CD8-positive, alpha-beta memory T cell (primary cell): ENCODE data around the gene KMT2C. TPM values are rescaled to one million over a fixed set of nuclear protein-coding genes. Genes with fewer than 3 reads are reported as not detected.
A peak's percentile ranks its signal among the peaks of the same experiment; 100 is the strongest.

Source experiments
- CTCF ChIA-PET: fragments of 350-600 bp; sonication (Branson Sonifier 250); formaldehyde crosslinking; loops from one replicate; lab custom pipeline; 2021; ENCODE audit warnings: antibody characterized with exemption; lab: Charles Lee
- POLR2A ChIA-PET: fragments of 350-600 bp; sonication (Branson Sonifier 250); formaldehyde crosslinking; loops from one replicate; lab custom pipeline; 2021; ENCODE audit warnings: antibody characterized with exemption; lab: Charles Lee
- DNase-seq, 5 donors: peaks; one replicate each; pipeline versions ENCODE4 v3.0.0 to v3.0.0-alpha.2; 2020 to 2022; ENCODE audit warnings: mixed read lengths in 1 of 5
- H3K27ac ChIP-seq: one replicate; pipeline ENCODE4 v1.7.0; 2013; ENCODE audit warnings: low read depth, mild to moderate bottlenecking, low read length, moderate library complexity
- H3K27me3 ChIP-seq: 2 replicates; pipeline ENCODE4 v1.7.0; 2013; ENCODE audit warnings: low read length, mild to moderate bottlenecking; ENCODE audit not compliant: insufficient read depth, poor library complexity, severe bottlenecking
- H3K36me3 ChIP-seq: 2 replicates; pipeline ENCODE4 v1.7.0; 2013; ENCODE audit warnings: mild to moderate bottlenecking, low read length, moderate library complexity; ENCODE audit not compliant: insufficient read depth
- H3K4me1 ChIP-seq: 2 replicates; pipeline ENCODE4 v1.7.0; 2013; ENCODE audit warnings: mild to moderate bottlenecking, low read length, moderate library complexity; ENCODE audit not compliant: insufficient read depth
- H3K4me3 ChIP-seq: 2 replicates; pipeline ENCODE4 v1.7.0; 2013; ENCODE audit warnings: mild to moderate bottlenecking, low read length
- H3K9me3 ChIP-seq: 2 replicates; pipeline ENCODE4 v1.7.0; 2013; ENCODE audit warnings: mild to moderate bottlenecking, low read length
- H3K27ac Mint-ChIP-seq, 8 donors: one replicate each; pipeline ENCODE4 v1.8.0; 2020 to 2021; ENCODE audit warnings: mixed read lengths in 8 of 8, mild to moderate bottlenecking in 6 of 8, inconsistent platforms in 3 of 8, moderate library complexity in 3 of 8
- H3K27me3 Mint-ChIP-seq, 2 donors: one replicate each; pipeline ENCODE4 v1.8.0; 2020 to 2021; ENCODE audit warnings: mixed read lengths in 2 of 2, mild to moderate bottlenecking in 1 of 2, moderate library complexity in 1 of 2
- H3K36me3 Mint-ChIP-seq, 3 donors: one replicate each; pipeline ENCODE4 v1.8.0; 2020 to 2021; ENCODE audit warnings: mixed read lengths in 3 of 3, inconsistent platforms in 1 of 3, mild to moderate bottlenecking in 1 of 3
- H3K4me1 Mint-ChIP-seq, 3 donors: one replicate each; pipeline ENCODE4 v1.8.0; 2020 to 2021; ENCODE audit warnings: mixed read lengths in 3 of 3, inconsistent platforms in 1 of 3, mild to moderate bottlenecking in 1 of 3
- H3K4me3 Mint-ChIP-seq, 7 donors: one replicate each; pipeline ENCODE4 v1.8.0; 2020 to 2021; ENCODE audit warnings: mixed read lengths in 7 of 7, mild to moderate bottlenecking in 6 of 7, moderate library complexity in 4 of 7, inconsistent platforms in 2 of 7
- H3K9me3 Mint-ChIP-seq, 5 donors: one replicate each; pipeline ENCODE4 v1.8.0; 2020 to 2022; ENCODE audit warnings: mixed read lengths in 5 of 5, mild to moderate bottlenecking in 3 of 5, moderate library complexity in 2 of 5, inconsistent platforms in 1 of 5
- polyA plus RNA-seq: library from polyadenylated mRNA; unstranded; fragments of 300-500 nt; fragmentation: Illumina TruSeq; gene quantifications from one replicate; pipeline ENCODE4 v1.2.3, GENCODE V29; 2021
- total RNA-seq, 2 experiments: library from RNA; stranded (reverse); gene quantifications; one replicate each; pipeline ENCODE4 v1.2.3, GENCODE V29; 2021

The KMT2C gene
- total and polyA plus RNA-seq, 3 experiments from 2014 or later, result 18.7 to 45.3 (median 42.0) TPM

- ChIA-PET CTCF (no interaction called here), POLR2A (no interaction called here)
- H3K36me3 ChIP-seq, result no peaks in the 10 kb centered on the region
- H3K27me3 ChIP-seq, result no peaks in the 10 kb centered on the region
- Mint-ChIP-seq H3K4me3 (peak overlapping the region in 1 of 7 donors; percentile 3), H3K9me3 (peaks cover 2 to 6% (median 5%) of the 10 kb centered on the region in 5 donors), H3K27me3 (no peaks in the 10 kb centered on the region), H3K27ac (peak overlapping the region in 4 of 8 donors; percentile 20 to 86 (median 68)), H3K4me1 (peaks cover 42 to 68% (median 63%) of the 10 kb centered on the region in 3 donors), H3K36me3 (peaks cover 6 to 23% (median 11%) of the 10 kb centered on the region in 3 donors)
- H3K4me3 ChIP-seq, result no peak overlapping the region
- no peaks in the 10 kb centered on the region for H3K4me1 ChIP-seq
- no peaks in the 10 kb centered on the region for H3K9me3 ChIP-seq
- H3K27ac ChIP-seq, result no peak overlapping the region
- DNase-seq, result no peak
Measured at GRCh38 chr7:152342796-152343195, 93.0 kb downstream of the KMT2C start.

- peak overlapping the region in 1 of 8 donors; percentile 61 for H3K27ac Mint-ChIP-seq
- no peaks in the 10 kb centered on the region for H3K27me3 ChIP-seq
- peaks cover 1 to 16% (median 3%) of the 10 kb centered on the region in 3 donors for H3K36me3 Mint-ChIP-seq
- no peak overlapping the region for H3K4me3 Mint-ChIP-seq
- H3K9me3 ChIP-seq, result no peaks in the 10 kb centered on the region
- H3K4me1 Mint-ChIP-seq, result peaks cover 49 to 71% (median 66%) of the 10 kb centered on the region in 3 donors
- no peak for DNase-seq
- H3K4me3 ChIP-seq, result no peak overlapping the region
- H3K27me3 Mint-ChIP-seq, result no peaks in the 10 kb centered on the region
- CTCF ChIA-PET, result interaction anchor here (1.3 kb wide), 1 partner anchor 205 kb away, joined by 3 read pairs; no protein-coding TSS in a partner anchor
- no peak overlapping the region for H3K27ac ChIP-seq
- peaks cover 0 to 1% (median 0%) of the 10 kb centered on the region in 5 donors for H3K9me3 Mint-ChIP-seq
- POLR2A ChIA-PET, result no interaction called here
- no peaks in the 10 kb centered on the region for H3K36me3 ChIP-seq
- H3K4me1 ChIP-seq, result peaks cover 6% of the 10 kb centered on the region
Measured at GRCh38 chr7:152341914-152342236, 93.9 kb downstream of the KMT2C start.

- Histone ChIP-seq H3K27ac (no peak overlapping the region), H3K36me3 (no peaks in the 10 kb centered on the region), H3K9me3 (no peaks in the 10 kb centered on the region), H3K4me3 (no peak overlapping the region), H3K27me3 (no peaks in the 10 kb centered on the region), H3K4me1 (peaks cover 12% of the 10 kb centered on the region)
- ChIA-PET POLR2A (no interaction called here), CTCF (interaction anchor here (0.8 to 1.3 kb wide), 2 partner anchors 14 to 206 kb away, joined by 3 read pairs; no protein-coding TSS in a partner anchor)
- Mint-ChIP-seq H3K27ac (peak overlapping the region in 2 of 8 donors; percentile 61 to 63), H3K4me3 (peak overlapping the region in 2 of 7 donors; percentile 13 to 53), H3K9me3 (no peaks in the 10 kb centered on the region), H3K36me3 (peaks cover 0 to 13% (median under 1%) of the 10 kb centered on the region in 3 donors), H3K27me3 (no peaks in the 10 kb centered on the region), H3K4me1 (peaks cover 55 to 76% (median 68%) of the 10 kb centered on the region in 3 donors)
- no peak for DNase-seq
Measured at GRCh38 chr7:152341039-152341913, 94.5 kb downstream of the KMT2C start.

- Mint-ChIP-seq H3K9me3 (no peaks in the 10 kb centered on the region), H3K4me1 (peaks cover 58 to 80% (median 74%) of the 10 kb centered on the region in 3 donors), H3K27ac (peak overlapping the region in 1 of 8 donors; percentile 27), H3K27me3 (no peaks in the 10 kb centered on the region), H3K36me3 (peaks cover 0 to 10% (median 0%) of the 10 kb centered on the region in 3 donors), H3K4me3 (peak overlapping the region in 1 of 7 donors; percentile 42)
- no peaks in the 10 kb centered on the region for H3K27me3 ChIP-seq
- H3K27ac ChIP-seq, result no peak overlapping the region
- no peaks in the 10 kb centered on the region for H3K36me3 ChIP-seq
- ChIA-PET CTCF (interaction anchor here (0.8 kb wide), 1 partner anchor 367 kb away, joined by 4 read pairs; no protein-coding TSS in a partner anchor), POLR2A (no interaction called here)
- DNase-seq, result no peak
- no peak overlapping the region for H3K4me3 ChIP-seq
- no peaks in the 10 kb centered on the region for H3K9me3 ChIP-seq
- H3K4me1 ChIP-seq, result peaks cover 20% of the 10 kb centered on the region
Measured at GRCh38 chr7:152340161-152340560, 95.6 kb downstream of the KMT2C start.

GRCh38 chr7:152338561-152338960 is 97.2 kb downstream of the KMT2C start:
- Mint-ChIP-seq H3K27me3 (no peaks in the 10 kb centered on the region), H3K27ac (no peak overlapping the region), H3K9me3 (no peaks in the 10 kb centered on the region), H3K4me1 (peaks cover 52 to 76% (median 72%) of the 10 kb centered on the region in 3 donors), H3K36me3 (peaks cover 0 to 6% (median 0%) of the 10 kb centered on the region in 3 donors), H3K4me3 (no peak overlapping the region)
- Histone ChIP-seq H3K4me1 (peaks cover 25% of the 10 kb centered on the region), H3K27me3 (no peaks in the 10 kb centered on the region), H3K4me3 (no peak overlapping the region), H3K9me3 (no peaks in the 10 kb centered on the region), H3K27ac (no peak overlapping the region), H3K36me3 (no peaks in the 10 kb centered on the region)
- DNase-seq, result no peak
- ChIA-PET POLR2A (no interaction called here), CTCF (interaction anchor here (2.0 to 2.9 kb wide), 2 partner anchors 96 to 368 kb away, joined by 9 to 13 read pairs; no protein-coding TSS in a partner anchor)

GRCh38 chr7:152336754-152337368 is 98.9 kb downstream of the KMT2C start:
- Mint-ChIP-seq H3K4me1 (peaks cover 47 to 75% (median 73%) of the 10 kb centered on the region in 3 donors), H3K36me3 (peaks cover 0 to 2% (median 0%) of the 10 kb centered on the region in 3 donors), H3K27ac (peak overlapping the region; percentile 23 to 94 (median 79)), H3K4me3 (peak overlapping the region; percentile 63 to 86 (median 79)), H3K27me3 (no peaks in the 10 kb centered on the region), H3K9me3 (no peaks in the 10 kb centered on the region)
- ChIA-PET POLR2A (interaction anchor here (2.1 kb wide), 1 partner anchor 99 kb away, joined by 6 read pairs; no protein-coding TSS in a partner anchor), CTCF (interaction anchor here (0.7 to 2.9 kb wide), 9 partner anchors 9 to 370 kb away, joined by 3 to 13 read pairs (median 4); no protein-coding TSS in a partner anchor)
- peak in 3 of 5 donors; percentile 6 to 37 (median 11) for DNase-seq
- H3K4me3 ChIP-seq, result no peak overlapping the region
- no peak overlapping the region for H3K27ac ChIP-seq
- H3K4me1 ChIP-seq, result peaks cover 25% of the 10 kb centered on the region
- H3K9me3 ChIP-seq, result no peaks in the 10 kb centered on the region
- no peaks in the 10 kb centered on the region for H3K27me3 ChIP-seq
- no peaks in the 10 kb centered on the region for H3K36me3 ChIP-seq

GRCh38 chr7:152335900-152336571 is 99.8 kb downstream of the KMT2C start:
- Mint-ChIP-seq H3K4me3 (peak overlapping the region; percentile 63 to 86 (median 79)), H3K27me3 (no peaks in the 10 kb centered on the region), H3K4me1 (peaks cover 43 to 74% (median 67%) of the 10 kb centered on the region in 3 donors), H3K36me3 (peaks cover 0 to 2% (median 0%) of the 10 kb centered on the region in 3 donors), H3K9me3 (no peaks in the 10 kb centered on the region), H3K27ac (peak overlapping the region; percentile 64 to 94 (median 87))
- peaks cover 25% of the 10 kb centered on the region for H3K4me1 ChIP-seq
- H3K36me3 ChIP-seq, result no peaks in the 10 kb centered on the region
- H3K27me3 ChIP-seq, result no peaks in the 10 kb centered on the region
- ChIA-PET POLR2A (interaction anchor here (2.1 kb wide), 1 partner anchor 100 kb away, joined by 6 read pairs; no protein-coding TSS in a partner anchor), CTCF (interaction anchor here (0.7 to 2.9 kb wide), 9 partner anchors 10 to 370 kb away, joined by 3 to 13 read pairs (median 4); no protein-coding TSS in a partner anchor)
- no peak overlapping the region for H3K27ac ChIP-seq
- DNase-seq, result peak in 2 of 5 donors; percentile 6 to 19
- H3K9me3 ChIP-seq, result no peaks in the 10 kb centered on the region
- peak overlapping the region; percentile 13 for H3K4me3 ChIP-seq
